Activated CD4-positive, alpha-beta T cell treated with anti-CD3 and anti-CD28 coated beads for 48 hours (primary cell): ENCODE results near the gene TUBB8.
"Not testable (repeated sequence)": the region's sequence is repeated elsewhere in the genome, so short reads cannot be mapped to it uniquely, and the experiment has no call there.

ENCODE experiments used
- DNase-seq: peaks from one replicate; pipeline ENCODE4 v3.0.0-alpha.2; 2020

TUBB8 gene

DNA sequence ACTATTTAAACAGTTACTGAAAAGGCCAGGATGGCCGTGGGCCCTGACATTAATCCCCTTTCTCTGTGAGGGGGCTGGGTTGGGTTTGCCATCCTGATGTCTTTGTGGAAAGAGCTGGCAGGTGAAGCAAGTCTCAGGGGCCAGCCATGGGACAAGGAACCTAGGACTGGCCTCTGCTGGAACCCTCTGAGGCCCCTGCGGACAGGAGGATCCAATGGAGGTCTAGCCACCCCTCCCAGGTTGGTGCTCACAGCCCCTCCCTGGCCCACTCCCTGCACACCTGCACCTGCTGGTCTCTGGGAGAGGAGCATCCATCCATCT, 35.8 kb downstream of the TUBB8 start:
- DNase-seq, result not testable (repeated sequence)

DNA sequence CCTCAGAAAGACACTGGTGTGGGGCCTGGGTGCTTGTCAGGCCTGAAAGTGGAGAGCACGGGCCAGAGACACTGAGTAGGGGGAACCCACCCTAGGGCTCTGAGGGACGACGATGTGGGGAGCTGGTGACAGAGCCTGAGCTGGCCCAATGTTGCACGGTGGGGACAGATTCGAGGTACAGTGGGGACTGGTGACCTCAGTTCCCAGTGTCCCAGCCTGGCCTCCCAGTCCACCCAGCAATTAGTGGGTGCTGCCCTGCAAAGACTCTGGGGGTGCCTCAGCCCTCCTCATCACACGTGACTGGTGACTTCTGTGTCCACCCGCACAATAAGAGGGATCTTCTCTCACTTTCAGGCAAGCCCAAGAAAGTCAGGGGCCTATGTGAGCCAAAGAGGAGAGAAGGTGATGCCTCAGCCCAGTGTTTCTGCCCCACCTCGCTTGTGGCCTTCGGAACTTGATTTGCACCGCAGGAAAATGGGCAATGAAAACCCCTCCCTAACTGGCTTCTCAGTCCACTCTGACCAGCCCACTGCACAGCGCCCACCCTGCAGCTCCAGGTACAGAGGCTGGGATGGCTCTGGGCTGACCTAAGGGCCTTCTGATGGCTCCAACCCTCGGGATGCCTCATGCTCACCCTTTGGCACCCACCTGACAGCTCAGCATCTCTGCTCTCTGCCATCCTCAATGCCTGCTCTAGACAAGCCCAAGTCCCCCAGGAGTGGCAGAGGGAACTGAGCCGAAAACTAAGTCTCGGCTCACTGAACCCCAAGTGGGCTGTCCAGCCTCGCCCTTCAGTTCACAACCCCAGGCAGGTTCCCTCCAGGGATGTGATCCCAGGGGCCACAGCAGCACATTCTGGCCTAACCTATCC, 36.4 kb downstream of the TUBB8 start:
- DNase-seq, result not testable (repeated sequence)

GRCh38 chr10:11260-11659, 37.8 kb downstream of the TUBB8 start:
- DNase-seq, result peak; percentile 33

DNA sequence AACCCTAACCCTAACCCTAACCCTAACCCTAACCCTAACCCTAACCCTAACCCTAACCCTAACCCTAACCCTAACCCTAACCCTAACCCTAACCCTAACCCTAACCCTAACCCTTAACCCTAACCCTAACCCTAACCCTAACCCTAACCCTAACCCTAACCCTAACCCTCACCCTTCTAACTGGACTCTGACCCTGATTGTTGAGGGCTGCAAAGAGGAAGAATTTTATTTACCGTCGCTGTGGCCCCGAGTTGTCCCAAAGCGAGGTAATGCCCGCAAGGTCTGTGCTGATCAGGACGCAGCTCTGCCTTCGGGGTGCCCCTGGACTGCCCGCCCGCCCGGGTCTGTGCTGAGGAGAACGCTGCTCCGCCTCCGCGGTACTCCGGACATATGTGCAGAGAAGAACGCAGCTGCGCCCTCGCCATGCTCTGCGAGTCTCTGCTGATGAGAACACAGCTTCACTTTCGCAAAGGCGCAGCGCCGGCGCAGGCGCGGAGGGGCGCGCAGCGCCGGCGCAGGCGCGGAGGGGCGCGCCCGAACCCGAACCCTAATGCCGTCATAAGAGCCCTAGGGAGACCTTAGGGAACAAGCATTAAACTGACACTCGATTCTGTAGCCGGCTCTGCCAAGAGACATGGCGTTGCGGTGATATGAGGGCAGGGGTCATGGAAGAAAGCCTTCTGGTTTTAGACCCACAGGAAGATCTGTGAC, 38.7 kb downstream of the TUBB8 start:
- DNase-seq, result not testable (repeated sequence)
